ENCODE results near the gene COL4A4.

Gene COL4A4

DNA sequence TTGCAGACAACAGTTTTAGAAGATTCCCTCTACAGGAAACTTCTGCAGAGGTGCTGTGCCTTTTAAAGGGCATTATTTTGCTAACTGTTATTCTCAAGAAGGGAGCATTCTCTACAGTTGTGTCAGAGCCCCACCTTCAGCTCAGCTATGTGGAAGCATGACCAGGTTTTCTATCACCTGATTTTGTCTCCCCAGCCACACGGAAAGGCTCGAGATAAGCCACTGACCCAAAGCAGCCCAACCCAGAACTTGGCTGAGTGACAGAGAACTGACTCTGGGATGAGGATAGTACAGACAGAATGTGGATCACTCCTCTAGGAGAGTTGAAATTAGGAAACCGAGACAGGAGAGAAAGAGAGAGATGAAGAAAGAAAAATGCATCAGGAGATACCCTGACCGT lies 10.7 kb downstream of the COL4A4 start:
- no peaks in the 10 kb centered on the region for H3K36me3 ChIP-seq (ENCODE audit: insufficient read depth, low read length)
- H3K27ac ChIP-seq (ENCODE audit: low read length), result no peak overlapping the region
- H3K4me2 ChIP-seq (ENCODE audit: insufficient read depth, low read length), result no peak overlapping the region
- no peak for ATAC-seq (ENCODE audit: insufficient read depth, low read depth)
- no peak overlapping the region for H3K9ac ChIP-seq (ENCODE audit: low read depth, low read length)
- TF ChIP-seq, protein P1, sequence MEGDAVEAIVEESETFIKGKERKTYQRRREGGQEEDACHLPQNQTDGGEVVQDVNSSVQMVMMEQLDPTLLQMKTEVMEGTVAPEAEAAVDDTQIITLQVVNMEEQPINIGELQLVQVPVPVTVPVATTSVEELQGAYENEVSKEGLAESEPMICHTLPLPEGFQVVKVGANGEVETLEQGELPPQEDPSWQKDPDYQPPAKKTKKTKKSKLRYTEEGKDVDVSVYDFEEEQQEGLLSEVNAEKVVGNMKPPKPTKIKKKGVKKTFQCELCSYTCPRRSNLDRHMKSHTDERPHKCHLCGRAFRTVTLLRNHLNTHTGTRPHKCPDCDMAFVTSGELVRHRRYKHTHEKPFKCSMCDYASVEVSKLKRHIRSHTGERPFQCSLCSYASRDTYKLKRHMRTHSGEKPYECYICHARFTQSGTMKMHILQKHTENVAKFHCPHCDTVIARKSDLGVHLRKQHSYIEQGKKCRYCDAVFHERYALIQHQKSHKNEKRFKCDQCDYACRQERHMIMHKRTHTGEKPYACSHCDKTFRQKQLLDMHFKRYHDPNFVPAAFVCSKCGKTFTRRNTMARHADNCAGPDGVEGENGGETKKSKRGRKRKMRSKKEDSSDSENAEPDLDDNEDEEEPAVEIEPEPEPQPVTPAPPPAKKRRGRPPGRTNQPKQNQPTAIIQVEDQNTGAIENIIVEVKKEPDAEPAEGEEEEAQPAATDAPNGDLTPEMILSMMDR (IDR thresholded peaks at IDR 0.05; ENCODE audit: borderline replicate concordance, extremely low read depth, low read length, poor library complexity, severe bottlenecking), result no peak
- no peak for TF ChIP-seq EZH2 (IDR thresholded peaks at IDR 0.05; ENCODE audit: borderline replicate concordance, low read depth, low read length, severe bottlenecking)
- H4K20me1 ChIP-seq (ENCODE audit: insufficient read depth, low read length), result no peaks in the 10 kb centered on the region
- no peak for DNase-seq
- no peaks in the 10 kb centered on the region for H3K9me3 ChIP-seq (ENCODE audit: insufficient read depth, low read length, severe bottlenecking)
- no peaks in the 10 kb centered on the region for H3K27me3 ChIP-seq (ENCODE audit: insufficient read depth, low read length, poor library complexity)
- H2AFZ ChIP-seq (ENCODE audit: low read depth, low read length), result no peak overlapping the region
- no peak overlapping the region for H3K4me3 ChIP-seq (ENCODE audit: low read depth in 1 of 2, low read length in 2 of 2)
- H3K79me2 ChIP-seq (ENCODE audit: insufficient read depth, low read length), result no peaks in the 10 kb centered on the region
- no peaks in the 10 kb centered on the region for H3K4me1 ChIP-seq (ENCODE audit: insufficient read depth, low read length)

DNA sequence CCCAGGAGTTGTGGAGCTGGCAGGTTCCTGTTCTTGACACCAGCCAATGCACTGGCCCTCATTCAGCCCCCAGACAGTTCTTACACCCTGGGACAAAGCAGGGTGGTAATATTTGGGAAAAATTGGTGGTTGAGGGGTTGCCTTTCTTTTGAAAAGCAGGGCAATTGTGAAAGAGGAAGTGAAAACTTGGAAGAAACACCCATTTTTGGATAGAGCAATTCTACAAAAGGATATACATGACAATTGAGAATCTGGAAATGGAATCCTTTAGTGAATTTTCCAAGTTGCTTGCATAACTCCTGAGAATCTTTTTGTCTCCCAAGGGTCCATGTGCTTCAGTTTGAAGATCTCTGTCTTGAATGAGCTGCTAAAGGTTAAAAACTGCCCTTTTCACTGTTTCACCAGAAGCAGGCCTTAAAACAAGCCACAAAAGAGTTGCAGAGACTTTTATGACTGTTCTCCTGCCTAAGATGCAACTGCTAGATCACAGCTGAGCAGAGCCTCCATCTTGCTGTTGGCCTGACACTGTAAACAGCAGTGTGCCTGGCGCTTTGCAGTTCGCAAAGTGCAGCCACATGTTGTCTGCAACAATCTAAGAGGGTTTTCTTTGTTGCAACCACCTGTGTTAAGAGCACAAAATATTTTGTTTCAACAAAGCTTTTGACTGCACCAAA lies 11.8 kb downstream of the COL4A4 start:
- ATAC-seq (ENCODE audit: insufficient read depth, low read depth), result no peak
- Histone ChIP-seq H4K20me1 (ENCODE audit: insufficient read depth, low read length) (no peaks in the 10 kb centered on the region), H3K9me3 (ENCODE audit: insufficient read depth, low read length, severe bottlenecking) (no peaks in the 10 kb centered on the region), H3K36me3 (ENCODE audit: insufficient read depth, low read length) (no peaks in the 10 kb centered on the region), H3K4me1 (ENCODE audit: insufficient read depth, low read length) (no peaks in the 10 kb centered on the region), H3K4me2 (ENCODE audit: insufficient read depth, low read length) (no peak overlapping the region), H3K27ac (ENCODE audit: low read length) (no peak overlapping the region), H3K9ac (ENCODE audit: low read depth, low read length) (no peak overlapping the region), H3K27me3 (ENCODE audit: insufficient read depth, low read length, poor library complexity) (no peaks in the 10 kb centered on the region), H3K79me2 (ENCODE audit: insufficient read depth, low read length) (no peaks in the 10 kb centered on the region), H3K4me3 (ENCODE audit: low read depth in 1 of 2, low read length in 2 of 2) (no peak overlapping the region), H2AFZ (ENCODE audit: low read depth, low read length) (no peak overlapping the region)
- DNase-seq, result no peak
- no peak for TF ChIP-seq EZH2 (IDR thresholded peaks at IDR 0.05; ENCODE audit: borderline replicate concordance, low read depth, low read length, severe bottlenecking)
- TF ChIP-seq, protein P1 (IDR thresholded peaks at IDR 0.05; ENCODE audit: borderline replicate concordance, extremely low read depth, low read length, poor library complexity, severe bottlenecking), result no peak

DNA sequence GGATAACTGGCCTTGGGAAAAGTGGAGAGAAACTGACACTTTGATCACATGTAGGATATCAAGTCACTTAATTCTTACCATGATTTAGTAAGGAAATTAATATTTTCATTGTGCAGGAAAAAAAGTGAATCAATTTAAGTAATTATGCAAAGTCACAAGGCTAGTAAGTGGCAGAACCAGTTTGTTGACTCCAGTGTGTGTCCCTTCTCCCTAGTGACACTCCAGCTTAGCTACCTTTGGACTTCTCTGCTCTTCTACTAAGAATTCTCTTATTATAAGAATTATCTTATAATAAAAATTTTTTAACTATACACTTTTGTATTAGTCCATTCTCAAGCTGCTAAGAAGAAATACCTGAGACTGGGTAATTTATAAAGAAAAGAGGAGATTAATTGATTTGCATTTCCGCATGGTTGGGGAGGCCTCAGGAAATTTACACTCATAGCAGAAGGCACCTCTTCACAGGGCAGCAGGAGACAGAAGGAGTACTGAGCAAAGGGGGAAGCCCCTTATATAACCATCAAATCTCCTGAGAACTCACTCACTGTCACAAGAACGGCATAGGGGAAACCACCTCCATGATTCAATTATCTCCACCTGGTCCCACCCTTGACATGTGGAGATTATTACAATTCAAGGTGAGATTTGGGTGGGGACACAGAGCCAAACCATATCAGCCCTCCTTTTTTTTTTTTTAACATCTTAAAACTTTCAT lies 13.6 kb downstream of the COL4A4 start:
- no peak for ATAC-seq (ENCODE audit: insufficient read depth, low read depth)
- no peak overlapping the region for H3K4me3 ChIP-seq (ENCODE audit: low read depth in 1 of 2, low read length in 2 of 2)
- no peak overlapping the region for H3K9ac ChIP-seq (ENCODE audit: low read depth, low read length)
- H3K4me2 ChIP-seq (ENCODE audit: insufficient read depth, low read length), result no peak overlapping the region
- H2AFZ ChIP-seq (ENCODE audit: low read depth, low read length), result no peak overlapping the region
- no peaks in the 10 kb centered on the region for H3K27me3 ChIP-seq (ENCODE audit: insufficient read depth, low read length, poor library complexity)
- no peak overlapping the region for H3K27ac ChIP-seq (ENCODE audit: low read length)
- TF ChIP-seq EZH2 (IDR thresholded peaks at IDR 0.05; ENCODE audit: borderline replicate concordance, low read depth, low read length, severe bottlenecking), result no peak
- TF ChIP-seq, protein P1 (IDR thresholded peaks at IDR 0.05; ENCODE audit: borderline replicate concordance, extremely low read depth, low read length, poor library complexity, severe bottlenecking), result no peak
- H4K20me1 ChIP-seq (ENCODE audit: insufficient read depth, low read length), result no peaks in the 10 kb centered on the region
- DNase-seq, result no peak
- no peaks in the 10 kb centered on the region for H3K79me2 ChIP-seq (ENCODE audit: insufficient read depth, low read length)
- H3K9me3 ChIP-seq (ENCODE audit: insufficient read depth, low read length, severe bottlenecking), result no peaks in the 10 kb centered on the region
- no peaks in the 10 kb centered on the region for H3K36me3 ChIP-seq (ENCODE audit: insufficient read depth, low read length)
- H3K4me1 ChIP-seq (ENCODE audit: insufficient read depth, low read length), result no peaks in the 10 kb centered on the region

Measured in DND-41 (cell line).